Measurements from ENCODE around the gene PLEKHM2.

- TF ChIP-seq, protein P1, sequence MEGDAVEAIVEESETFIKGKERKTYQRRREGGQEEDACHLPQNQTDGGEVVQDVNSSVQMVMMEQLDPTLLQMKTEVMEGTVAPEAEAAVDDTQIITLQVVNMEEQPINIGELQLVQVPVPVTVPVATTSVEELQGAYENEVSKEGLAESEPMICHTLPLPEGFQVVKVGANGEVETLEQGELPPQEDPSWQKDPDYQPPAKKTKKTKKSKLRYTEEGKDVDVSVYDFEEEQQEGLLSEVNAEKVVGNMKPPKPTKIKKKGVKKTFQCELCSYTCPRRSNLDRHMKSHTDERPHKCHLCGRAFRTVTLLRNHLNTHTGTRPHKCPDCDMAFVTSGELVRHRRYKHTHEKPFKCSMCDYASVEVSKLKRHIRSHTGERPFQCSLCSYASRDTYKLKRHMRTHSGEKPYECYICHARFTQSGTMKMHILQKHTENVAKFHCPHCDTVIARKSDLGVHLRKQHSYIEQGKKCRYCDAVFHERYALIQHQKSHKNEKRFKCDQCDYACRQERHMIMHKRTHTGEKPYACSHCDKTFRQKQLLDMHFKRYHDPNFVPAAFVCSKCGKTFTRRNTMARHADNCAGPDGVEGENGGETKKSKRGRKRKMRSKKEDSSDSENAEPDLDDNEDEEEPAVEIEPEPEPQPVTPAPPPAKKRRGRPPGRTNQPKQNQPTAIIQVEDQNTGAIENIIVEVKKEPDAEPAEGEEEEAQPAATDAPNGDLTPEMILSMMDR (IDR thresholded peaks at IDR 0.05 in 2 of 3, conservative IDR thresholded peaks at IDR 0.05 in 1 of 3; ENCODE audit: borderline replicate concordance in 1 of 3, insufficient read depth in 1 of 3, low read depth in 2 of 3, low read length in 2 of 3): no peak
- no peak for TF ChIP-seq ZFX (IDR thresholded peaks at IDR 0.05)
- TF ChIP-seq ATF3 (IDR thresholded peaks at IDR 0.05): no peak
- TF ChIP-seq, protein P2, sequence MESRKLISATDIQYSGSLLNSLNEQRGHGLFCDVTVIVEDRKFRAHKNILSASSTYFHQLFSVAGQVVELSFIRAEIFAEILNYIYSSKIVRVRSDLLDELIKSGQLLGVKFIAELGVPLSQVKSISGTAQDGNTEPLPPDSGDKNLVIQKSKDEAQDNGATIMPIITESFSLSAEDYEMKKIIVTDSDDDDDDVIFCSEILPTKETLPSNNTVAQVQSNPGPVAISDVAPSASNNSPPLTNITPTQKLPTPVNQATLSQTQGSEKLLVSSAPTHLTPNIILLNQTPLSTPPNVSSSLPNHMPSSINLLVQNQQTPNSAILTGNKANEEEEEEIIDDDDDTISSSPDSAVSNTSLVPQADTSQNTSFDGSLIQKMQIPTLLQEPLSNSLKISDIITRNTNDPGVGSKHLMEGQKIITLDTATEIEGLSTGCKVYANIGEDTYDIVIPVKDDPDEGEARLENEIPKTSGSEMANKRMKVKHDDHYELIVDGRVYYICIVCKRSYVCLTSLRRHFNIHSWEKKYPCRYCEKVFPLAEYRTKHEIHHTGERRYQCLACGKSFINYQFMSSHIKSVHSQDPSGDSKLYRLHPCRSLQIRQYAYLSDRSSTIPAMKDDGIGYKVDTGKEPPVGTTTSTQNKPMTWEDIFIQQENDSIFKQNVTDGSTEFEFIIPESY (IDR thresholded peaks at IDR 0.05; ENCODE audit: extremely low read depth, insufficient replicate concordance, low read length): no peak
- no peak for TF ChIP-seq POLR2A (IDR thresholded peaks at IDR 0.05; ENCODE audit: borderline replicate concordance, extremely low read depth, insufficient read depth, insufficient read length)
- TF ChIP-seq SRF (IDR thresholded peaks at IDR 0.05; ENCODE audit: low read depth): no peak
- TF ChIP-seq SIN3A (IDR thresholded peaks at IDR 0.05; ENCODE audit: low read depth): no peak
- no peak for TF ChIP-seq EZH2 (IDR thresholded peaks at IDR 0.05)
- no peak for TF ChIP-seq MAX (IDR thresholded peaks at IDR 0.05)
- no peak for TF ChIP-seq YY1 (IDR thresholded peaks at IDR 0.05; ENCODE audit: extremely low read depth, insufficient replicate concordance, low read depth, low read length)
- no peak for TF ChIP-seq JUND (IDR thresholded peaks at IDR 0.05)
- no peak for TF ChIP-seq ELF1 (IDR thresholded peaks at IDR 0.05; ENCODE audit: borderline replicate concordance, low read depth)
- no peak for TF ChIP-seq RAD21 (IDR thresholded peaks at IDR 0.05; ENCODE audit: low read depth)
These were observed 45.0 kb downstream of the PLEKHM2 start for GRCh38 chr1:15728937-15729657.

All from HCT116 (cell line).